ENCODE data around the gene DOCK9. TPM values are rescaled to one million over a fixed set of nuclear protein-coding genes. Genes with fewer than 3 reads are reported as not detected.
A peak's percentile ranks its signal among the peaks of the same experiment; 100 is the strongest.

The DOCK9 gene, protein sequence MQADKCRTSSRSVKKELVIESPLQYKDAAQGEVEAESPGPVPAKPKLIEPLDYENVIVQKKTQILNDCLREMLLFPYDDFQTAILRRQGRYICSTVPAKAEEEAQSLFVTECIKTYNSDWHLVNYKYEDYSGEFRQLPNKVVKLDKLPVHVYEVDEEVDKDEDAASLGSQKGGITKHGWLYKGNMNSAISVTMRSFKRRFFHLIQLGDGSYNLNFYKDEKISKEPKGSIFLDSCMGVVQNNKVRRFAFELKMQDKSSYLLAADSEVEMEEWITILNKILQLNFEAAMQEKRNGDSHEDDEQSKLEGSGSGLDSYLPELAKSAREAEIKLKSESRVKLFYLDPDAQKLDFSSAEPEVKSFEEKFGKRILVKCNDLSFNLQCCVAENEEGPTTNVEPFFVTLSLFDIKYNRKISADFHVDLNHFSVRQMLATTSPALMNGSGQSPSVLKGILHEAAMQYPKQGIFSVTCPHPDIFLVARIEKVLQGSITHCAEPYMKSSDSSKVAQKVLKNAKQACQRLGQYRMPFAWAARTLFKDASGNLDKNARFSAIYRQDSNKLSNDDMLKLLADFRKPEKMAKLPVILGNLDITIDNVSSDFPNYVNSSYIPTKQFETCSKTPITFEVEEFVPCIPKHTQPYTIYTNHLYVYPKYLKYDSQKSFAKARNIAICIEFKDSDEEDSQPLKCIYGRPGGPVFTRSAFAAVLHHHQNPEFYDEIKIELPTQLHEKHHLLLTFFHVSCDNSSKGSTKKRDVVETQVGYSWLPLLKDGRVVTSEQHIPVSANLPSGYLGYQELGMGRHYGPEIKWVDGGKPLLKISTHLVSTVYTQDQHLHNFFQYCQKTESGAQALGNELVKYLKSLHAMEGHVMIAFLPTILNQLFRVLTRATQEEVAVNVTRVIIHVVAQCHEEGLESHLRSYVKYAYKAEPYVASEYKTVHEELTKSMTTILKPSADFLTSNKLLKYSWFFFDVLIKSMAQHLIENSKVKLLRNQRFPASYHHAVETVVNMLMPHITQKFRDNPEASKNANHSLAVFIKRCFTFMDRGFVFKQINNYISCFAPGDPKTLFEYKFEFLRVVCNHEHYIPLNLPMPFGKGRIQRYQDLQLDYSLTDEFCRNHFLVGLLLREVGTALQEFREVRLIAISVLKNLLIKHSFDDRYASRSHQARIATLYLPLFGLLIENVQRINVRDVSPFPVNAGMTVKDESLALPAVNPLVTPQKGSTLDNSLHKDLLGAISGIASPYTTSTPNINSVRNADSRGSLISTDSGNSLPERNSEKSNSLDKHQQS (N-terminal part only)
- total RNA-seq (84.4 TPM), polyA plus RNA-seq (63.5 TPM)

DNA sequence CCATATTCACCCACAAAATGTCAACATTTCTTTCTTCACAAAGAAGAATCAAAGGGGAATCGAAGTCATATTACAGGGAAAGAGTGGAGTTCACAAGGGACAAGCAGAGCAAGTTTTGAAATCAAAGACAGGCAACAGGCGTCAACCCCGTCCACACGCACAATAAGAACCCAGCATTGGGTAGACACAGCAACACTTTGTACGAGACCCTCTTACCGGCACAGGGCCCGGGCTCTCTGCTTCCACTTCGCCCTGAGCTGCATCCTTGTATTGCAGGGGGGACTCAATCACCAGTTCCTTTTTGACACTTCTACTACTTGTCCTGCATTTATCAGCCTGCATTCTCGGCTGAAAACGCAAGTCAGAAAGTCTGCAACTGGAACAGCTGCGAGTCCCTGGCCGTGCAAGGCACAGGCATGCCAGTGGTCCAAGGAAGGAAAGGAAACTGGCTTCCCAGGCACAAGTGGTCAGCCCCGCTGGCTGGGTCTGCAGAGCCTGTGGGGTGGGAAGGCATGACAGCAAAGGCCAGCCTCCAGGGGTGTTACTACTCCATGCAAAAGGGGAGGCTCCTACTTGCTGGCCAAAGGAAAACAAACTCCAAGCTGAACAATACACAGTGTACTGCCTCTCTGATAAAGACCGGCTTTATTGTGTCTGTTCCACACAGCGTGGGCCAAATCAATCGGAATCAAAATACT lies at the start of gene DOCK9:
Gene DOCK9 (minus strand): TSS at position 497 of the 698 bp plus-strand sequence. CDS start 155 bp downstream, at position 342.
- no peak for DNase-seq (ENCODE audit: extremely low spot score)
- WGBS: 16% methylated on average over 16 of the region's 16 CpGs
- Histone ChIP-seq H3K4me1 (ENCODE audit: insufficient read depth) (no peaks in the 10 kb centered on the region), H3K36me3 (ENCODE audit: insufficient read depth) (no peaks in the 10 kb centered on the region), H3K27ac (ENCODE audit: low read depth) (no peak within 1 kb of the TSS), H3K4me3 (ENCODE audit: low read depth, low read length) (peak within 1 kb of the TSS; percentile 27)

DNA sequence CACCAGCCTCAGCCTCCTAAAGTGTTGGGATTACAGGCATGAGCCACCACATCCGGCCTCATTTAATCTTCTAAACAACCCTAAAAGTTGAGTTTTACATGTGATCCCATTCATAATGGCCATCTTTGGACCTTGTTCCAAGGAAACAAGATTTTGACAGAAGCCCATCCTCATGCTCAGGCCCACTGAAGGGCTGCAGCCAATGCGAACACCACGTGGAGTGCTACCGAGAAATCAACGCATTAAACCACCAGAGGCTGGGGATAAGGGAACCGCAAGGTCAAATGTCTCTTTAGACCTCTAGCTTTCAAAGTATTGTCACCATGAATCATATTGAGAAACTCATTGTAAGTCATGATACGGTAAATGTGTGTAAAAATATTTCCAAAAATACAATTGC lies 49.4 kb upstream of the DOCK9 start:
- Histone ChIP-seq H3K36me3 (ENCODE audit: insufficient read depth) (no peaks in the 10 kb centered on the region), H3K4me1 (ENCODE audit: insufficient read depth) (no peaks in the 10 kb centered on the region), H3K27ac (ENCODE audit: low read depth) (no peak overlapping the region), H3K4me3 (ENCODE audit: low read depth, low read length) (no peak overlapping the region)
- WGBS: 96% methylated on average over 7 of the region's 7 CpGs
- no peak for DNase-seq (ENCODE audit: extremely low spot score)

- Histone ChIP-seq H3K27ac (ENCODE audit: low read depth) (no peak overlapping the region), H3K4me1 (ENCODE audit: insufficient read depth) (no peaks in the 10 kb centered on the region), H3K36me3 (ENCODE audit: insufficient read depth) (no peaks in the 10 kb centered on the region), H3K4me3 (ENCODE audit: low read depth, low read length) (no peak overlapping the region)
- no peak for DNase-seq (ENCODE audit: extremely low spot score)
- WGBS: 67% methylated on average over 4 of the region's 4 CpGs
Measured at GRCh38 chr13:99022941-99023340, 45.1 kb upstream of the DOCK9 start.

DNA sequence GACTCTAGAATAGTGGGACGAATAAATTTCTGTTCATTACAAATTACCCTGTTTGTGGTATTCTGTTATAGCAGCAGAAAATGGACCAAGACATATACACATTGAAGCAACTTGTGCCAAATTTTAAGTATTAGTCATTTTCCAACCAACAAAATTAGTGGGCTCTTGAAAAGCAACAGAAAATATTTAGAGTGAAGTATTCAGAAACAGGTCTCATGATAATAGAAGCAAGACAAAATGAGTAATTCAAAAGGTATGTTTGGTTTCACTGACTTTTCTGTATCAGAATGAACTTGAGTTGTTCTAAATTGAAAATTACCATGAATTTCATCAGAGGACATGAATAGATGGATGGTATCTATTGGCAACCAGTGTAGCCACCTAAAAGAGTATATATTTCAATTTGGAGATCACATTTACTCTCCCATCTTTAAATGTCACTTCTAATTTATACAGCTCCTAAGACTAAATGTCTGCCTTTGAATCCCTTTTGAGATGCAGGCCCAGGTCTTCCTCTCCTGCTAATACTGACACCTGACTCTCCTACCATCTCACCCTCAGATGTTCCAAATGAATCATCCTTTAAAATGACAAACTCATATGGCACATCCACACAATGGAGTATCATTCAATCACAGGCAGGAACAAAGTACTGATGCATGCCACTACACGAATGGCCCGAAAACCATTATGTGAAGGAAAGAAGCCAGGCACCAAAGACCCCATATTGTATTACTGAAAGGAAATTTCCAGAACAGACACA lies 40.7 kb upstream of the DOCK9 start:
- 96% methylated on average over 3 of the region's 3 CpGs for WGBS
- no peak overlapping the region for H3K4me3 ChIP-seq (ENCODE audit: low read depth, low read length)
- no peaks in the 10 kb centered on the region for H3K36me3 ChIP-seq (ENCODE audit: insufficient read depth)
- no peak for DNase-seq (ENCODE audit: extremely low spot score)
- no peak overlapping the region for H3K27ac ChIP-seq (ENCODE audit: low read depth)
- no peaks in the 10 kb centered on the region for H3K4me1 ChIP-seq (ENCODE audit: insufficient read depth)

GRCh38 chr13:99015606-99016490 lies 38.0 kb upstream of the DOCK9 start:
- DNase-seq (ENCODE audit: extremely low spot score): no peak
- no peak overlapping the region for H3K27ac ChIP-seq (ENCODE audit: low read depth)
- no peaks in the 10 kb centered on the region for H3K4me1 ChIP-seq (ENCODE audit: insufficient read depth)
- no peak overlapping the region for H3K4me3 ChIP-seq (ENCODE audit: low read depth, low read length)
- WGBS: 55% methylated on average over 15 of the region's 15 CpGs
- H3K36me3 ChIP-seq (ENCODE audit: insufficient read depth): no peaks in the 10 kb centered on the region

DNA sequence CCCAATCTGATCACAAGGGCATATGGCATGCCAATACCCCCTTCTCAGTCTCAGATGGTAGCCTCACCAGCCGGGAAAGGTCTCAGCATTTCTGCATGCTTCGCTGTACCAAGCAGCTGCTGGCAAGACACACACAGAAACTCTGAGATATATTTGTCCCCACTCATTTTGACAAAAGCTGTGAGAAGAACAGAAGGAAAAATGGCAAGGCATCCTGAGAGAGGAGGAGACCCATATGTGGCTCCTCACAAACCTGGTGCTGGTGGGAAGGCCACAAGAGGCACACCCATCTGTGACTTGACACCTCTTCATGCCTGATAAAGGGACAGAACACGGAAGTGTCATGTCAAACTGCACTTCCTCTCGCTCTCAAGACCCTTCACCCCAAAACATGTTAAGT lies 36.7 kb upstream of the DOCK9 start:
- no peak for DNase-seq (ENCODE audit: extremely low spot score)
- no peak overlapping the region for H3K27ac ChIP-seq (ENCODE audit: low read depth)
- H3K36me3 ChIP-seq (ENCODE audit: insufficient read depth): no peaks in the 10 kb centered on the region
- WGBS: 82% methylated on average over 4 of the region's 4 CpGs
- no peak overlapping the region for H3K4me3 ChIP-seq (ENCODE audit: low read depth, low read length)
- H3K4me1 ChIP-seq (ENCODE audit: insufficient read depth): no peaks in the 10 kb centered on the region

DNA sequence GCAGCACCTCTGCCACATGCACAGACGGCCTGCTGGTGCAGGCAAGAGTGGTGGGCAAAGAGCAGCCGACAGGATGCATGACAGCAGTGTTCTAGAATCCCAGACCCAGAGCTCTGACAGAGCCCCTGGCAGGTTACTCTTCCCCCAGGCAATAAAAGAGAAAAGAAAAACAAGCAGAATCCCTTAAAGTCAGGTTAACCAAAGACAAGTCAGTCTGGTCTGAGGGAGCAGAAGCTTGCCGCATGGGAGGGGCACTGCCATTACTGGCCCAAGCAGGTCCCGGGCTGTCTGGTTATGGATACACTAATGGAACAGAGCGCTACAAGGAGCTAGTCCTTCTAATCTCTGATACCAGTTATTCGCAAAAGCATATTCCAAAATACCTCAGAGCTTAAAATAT lies 36.1 kb upstream of the DOCK9 start:
- DNase-seq (ENCODE audit: extremely low spot score): no peak
- Histone ChIP-seq H3K4me1 (ENCODE audit: insufficient read depth) (no peaks in the 10 kb centered on the region), H3K4me3 (ENCODE audit: low read depth, low read length) (no peak overlapping the region), H3K36me3 (ENCODE audit: insufficient read depth) (no peaks in the 10 kb centered on the region), H3K27ac (ENCODE audit: low read depth) (no peak overlapping the region)
- 87% methylated on average over 6 of the region's 6 CpGs for WGBS

DNA sequence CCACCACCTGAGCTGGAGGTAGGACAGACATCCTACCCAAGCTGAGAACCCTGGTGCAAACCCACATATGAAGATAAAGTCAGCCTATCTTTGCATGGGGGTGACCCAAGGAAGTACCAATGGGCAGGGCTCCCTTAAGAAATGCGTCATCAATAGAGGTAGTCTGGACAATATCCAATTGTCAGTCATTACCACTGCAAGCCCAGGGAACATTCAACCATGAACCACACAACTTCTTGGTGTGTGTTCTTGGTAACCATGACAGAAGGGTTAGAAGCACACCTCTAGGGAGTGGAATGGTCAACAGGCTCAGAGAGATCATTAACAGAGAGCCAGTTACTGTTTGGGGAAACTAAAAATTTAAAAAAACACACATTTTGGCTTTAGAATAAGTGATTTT lies 34.7 kb upstream of the DOCK9 start:
- no peak for DNase-seq (ENCODE audit: extremely low spot score)
- 89% methylated on average over 1 of the region's 1 CpG for WGBS
- Histone ChIP-seq H3K27ac (ENCODE audit: low read depth) (no peak overlapping the region), H3K36me3 (ENCODE audit: insufficient read depth) (no peaks in the 10 kb centered on the region), H3K4me3 (ENCODE audit: low read depth, low read length) (no peak overlapping the region), H3K4me1 (ENCODE audit: insufficient read depth) (no peaks in the 10 kb centered on the region)

DNA sequence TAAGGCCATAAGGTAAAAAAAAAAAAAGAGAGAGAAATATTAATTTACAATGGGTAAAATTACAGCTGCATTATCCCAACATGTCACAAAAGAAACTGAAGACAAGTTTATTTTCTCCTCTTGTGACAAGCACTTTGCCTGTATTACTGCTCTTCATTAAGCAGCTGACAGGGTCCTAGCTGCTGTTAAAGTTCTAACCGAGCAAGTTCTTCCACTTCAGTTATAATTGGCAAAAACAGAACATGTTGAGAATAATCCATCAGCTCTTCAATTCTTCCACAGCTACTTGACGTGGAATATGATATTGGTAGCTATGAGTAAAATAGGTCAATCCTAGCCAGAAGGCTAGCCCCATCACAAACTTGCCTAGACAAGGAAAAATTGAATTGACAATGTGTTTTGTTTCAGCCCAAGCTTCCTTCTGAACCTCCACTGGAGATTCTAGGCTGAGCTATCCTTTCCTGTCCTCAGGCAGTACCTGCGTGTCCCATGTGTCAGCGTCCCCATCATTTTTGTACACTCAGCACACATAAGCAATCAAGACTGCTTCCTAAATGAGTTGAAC lies 32.2 kb upstream of the DOCK9 start:
- no peak for DNase-seq (ENCODE audit: extremely low spot score)
- H3K27ac ChIP-seq (ENCODE audit: low read depth): no peak overlapping the region
- 87% methylated on average over 4 of the region's 4 CpGs for WGBS
- H3K4me1 ChIP-seq (ENCODE audit: insufficient read depth): no peaks in the 10 kb centered on the region
- no peaks in the 10 kb centered on the region for H3K36me3 ChIP-seq (ENCODE audit: insufficient read depth)
- no peak overlapping the region for H3K4me3 ChIP-seq (ENCODE audit: low read depth, low read length)

DNA sequence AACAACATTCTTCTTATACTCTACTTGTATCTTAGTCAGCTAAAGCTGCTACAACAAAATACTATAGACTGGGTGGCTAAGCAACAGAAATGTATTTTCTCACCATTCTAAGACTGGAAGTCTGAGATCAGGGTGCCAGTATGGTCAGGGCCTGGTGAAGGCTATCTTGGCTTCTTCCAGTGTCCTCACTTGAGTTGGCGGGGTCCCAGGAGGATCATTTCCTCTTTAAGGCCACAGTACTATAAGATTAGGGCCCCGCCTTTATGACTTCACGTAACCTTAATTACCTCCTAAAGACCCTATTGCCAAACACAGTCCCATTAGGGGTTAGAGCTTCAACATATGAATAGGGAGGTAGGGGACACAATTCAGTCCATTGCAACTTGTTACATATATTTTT lies 30.7 kb upstream of the DOCK9 start:
- Histone ChIP-seq H3K36me3 (ENCODE audit: insufficient read depth) (no peaks in the 10 kb centered on the region), H3K4me3 (ENCODE audit: low read depth, low read length) (no peak overlapping the region), H3K27ac (ENCODE audit: low read depth) (no peak overlapping the region), H3K4me1 (ENCODE audit: insufficient read depth) (no peaks in the 10 kb centered on the region)
- no peak for DNase-seq (ENCODE audit: extremely low spot score)
- WGBS: 93% methylated on average over 3 of the region's 3 CpGs

GRCh38 chr13:99007414-99007986 lies 29.6 kb upstream of the DOCK9 start:
- no peaks in the 10 kb centered on the region for H3K4me1 ChIP-seq (ENCODE audit: insufficient read depth)
- no peak for DNase-seq (ENCODE audit: extremely low spot score)
- H3K27ac ChIP-seq (ENCODE audit: low read depth): no peak overlapping the region
- H3K4me3 ChIP-seq (ENCODE audit: low read depth, low read length): no peak overlapping the region
- 57% methylated on average over 1 of the region's 1 CpG for WGBS
- H3K36me3 ChIP-seq (ENCODE audit: insufficient read depth): no peaks in the 10 kb centered on the region

Measured in urinary bladder (tissue), 4 donors.